ENCODE results near the gene PPFIBP2.

PPFIBP2 gene

DNA sequence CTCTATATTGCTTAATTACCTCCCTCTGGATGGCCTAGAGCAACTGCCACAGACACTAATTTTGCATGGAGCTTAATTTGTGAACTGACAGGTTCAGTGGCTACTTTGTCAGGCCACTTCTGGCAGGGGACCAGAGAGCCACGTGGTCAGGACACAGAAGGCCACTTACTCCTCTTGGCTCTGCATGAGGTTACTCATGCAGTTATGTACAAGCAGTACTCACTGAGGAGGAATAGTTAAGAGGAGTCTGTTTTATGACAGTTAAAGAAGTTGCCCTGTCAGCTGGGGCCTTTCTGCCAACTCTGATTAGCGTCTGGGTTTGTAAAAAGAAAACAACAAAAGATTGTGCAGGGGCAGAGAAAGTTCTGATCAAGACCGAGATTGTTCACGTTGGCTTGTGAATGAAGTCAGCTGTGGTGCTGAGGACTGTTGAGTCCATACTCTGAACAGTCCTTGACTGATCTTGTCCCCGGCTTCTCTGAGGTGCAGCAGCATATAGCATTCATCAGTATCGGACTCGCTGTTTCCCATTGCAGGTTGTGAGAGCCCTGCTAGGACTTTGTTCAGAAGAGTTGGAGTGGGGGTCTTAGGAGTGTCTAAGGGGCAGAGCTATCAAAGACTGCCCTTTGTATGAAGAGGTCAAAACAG is 41.4 kb downstream of the PPFIBP2 start:
- no peak for DNase-seq

DNA sequence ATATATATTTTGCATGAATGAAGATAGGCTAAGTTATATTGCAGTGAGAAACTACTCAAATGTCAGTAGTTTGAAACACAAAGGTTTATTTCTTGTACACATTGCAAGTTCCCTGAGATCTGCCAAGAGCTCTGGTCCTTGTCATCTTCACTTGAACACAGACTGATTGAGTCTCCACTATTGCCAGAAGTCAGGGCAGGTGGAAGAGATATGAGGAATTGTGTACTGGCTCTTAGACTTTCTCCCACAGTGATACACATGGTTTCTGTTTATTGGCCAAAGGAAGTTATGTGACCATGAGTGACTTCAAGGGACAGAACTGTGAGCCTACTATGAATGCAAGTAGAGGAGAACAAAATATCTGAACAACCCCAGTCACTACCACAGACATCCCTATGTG is 44.2 kb downstream of the PPFIBP2 start:
- DNase-seq = no peak

DNA sequence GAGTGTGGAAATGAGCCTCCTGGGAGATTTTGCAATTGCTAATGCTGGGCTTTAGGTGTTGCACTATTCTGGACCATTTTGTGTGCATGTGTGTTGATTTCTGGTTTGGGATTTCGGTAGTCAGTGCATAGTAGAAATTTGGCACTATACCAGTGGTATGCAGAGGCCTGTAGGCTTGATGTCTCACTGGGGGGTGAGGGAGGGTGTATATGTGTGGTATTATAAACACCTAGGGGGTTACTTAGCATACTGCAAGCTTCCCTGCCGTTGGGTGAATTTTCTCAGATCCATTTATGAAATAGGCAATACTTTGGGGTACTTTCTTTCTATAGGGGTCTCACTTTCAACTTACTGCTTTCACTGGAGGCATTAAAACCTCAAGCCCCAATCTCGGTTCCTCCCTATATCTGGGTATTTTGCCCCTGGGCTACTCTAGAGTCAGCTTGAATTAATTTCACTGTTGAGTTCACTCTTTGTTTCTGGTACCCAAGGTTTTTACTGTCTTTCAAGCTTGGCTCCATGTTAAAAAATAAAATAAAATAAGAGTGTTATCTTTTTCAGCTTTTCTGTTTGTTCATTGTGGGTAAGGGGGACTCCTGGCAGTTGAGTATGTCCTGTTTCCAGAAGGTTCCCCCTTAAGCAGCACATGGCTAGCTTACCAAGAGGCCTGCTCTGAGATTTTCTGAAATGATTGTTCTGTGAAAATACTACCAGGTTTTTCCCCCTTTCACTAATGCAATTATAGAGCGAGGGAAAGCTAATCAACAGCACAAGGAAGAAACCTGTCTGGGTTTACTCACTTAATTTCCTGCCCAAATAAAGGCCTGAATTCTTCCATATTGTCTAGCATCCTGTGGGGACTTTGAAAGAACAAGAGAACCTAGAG is 45.8 kb downstream of the PPFIBP2 start:
- no peak for DNase-seq

GRCh38 chr11:7561562-7561961 is 47.8 kb downstream of the PPFIBP2 start:
- no peak for DNase-seq

DNA sequence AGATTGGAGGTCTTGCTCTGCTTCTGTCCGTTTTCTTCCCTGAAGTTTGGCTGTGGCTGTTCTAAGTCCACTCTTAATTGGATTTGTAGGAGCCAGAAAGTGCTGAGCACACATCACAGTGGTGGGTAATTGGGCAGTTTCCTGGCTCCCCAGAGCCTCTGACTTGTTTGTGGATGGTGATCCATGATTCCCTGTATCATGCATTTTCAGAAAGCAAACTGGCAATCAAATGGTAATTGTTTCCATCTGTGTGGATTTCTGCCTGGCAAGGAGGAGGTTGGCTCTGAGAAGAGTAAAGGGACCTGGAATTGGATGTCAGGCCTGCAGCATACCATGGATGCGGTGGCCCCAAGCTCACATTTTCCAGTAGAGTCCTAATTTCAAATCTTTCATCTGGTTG is 49.5 kb downstream of the PPFIBP2 start:
- no peak for DNase-seq

DNA sequence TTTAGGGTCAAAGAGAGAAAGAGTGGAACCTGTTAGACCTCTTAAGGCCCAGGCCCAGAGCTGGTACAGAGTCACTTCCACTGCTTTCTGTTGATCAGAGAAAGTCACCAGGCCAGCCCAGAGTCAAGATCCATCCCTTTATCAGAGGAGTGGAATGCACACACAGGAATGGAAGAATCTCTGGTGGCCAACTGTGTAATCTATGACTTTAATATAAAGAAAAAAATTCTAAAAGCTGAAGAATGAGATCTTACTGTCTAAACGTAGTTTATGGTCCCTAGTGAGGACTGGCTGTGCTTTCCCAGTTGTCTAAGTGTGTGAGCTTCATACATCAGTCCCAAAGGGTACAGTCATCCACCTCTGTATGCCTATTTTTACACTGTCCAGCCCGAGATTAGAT is 51.0 kb downstream of the PPFIBP2 start:
- DNase-seq = no peak

- DNase-seq = no peak
Observed at GRCh38 chr11:7567311-7567710, 53.5 kb downstream of the PPFIBP2 start.

DNA sequence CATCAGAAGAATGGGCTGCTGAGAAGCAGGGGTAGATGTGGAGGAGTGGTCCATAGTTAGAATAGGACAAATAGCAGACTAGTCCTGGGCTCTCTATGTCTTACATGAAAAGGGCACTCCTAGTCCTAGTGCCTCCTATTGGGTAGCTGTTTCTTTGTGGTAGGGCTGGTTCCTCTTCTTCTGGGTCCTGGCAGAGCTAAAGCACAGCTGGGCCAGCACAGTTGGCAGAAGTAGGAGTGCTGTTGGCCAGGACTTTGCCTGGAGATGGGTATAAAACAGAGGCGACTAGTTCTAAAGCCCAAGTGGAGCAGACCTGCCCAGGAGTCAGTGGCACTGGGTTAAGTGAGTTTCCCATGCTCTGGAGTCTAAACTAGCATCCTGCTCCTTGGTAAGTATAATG is 55.2 kb downstream of the PPFIBP2 start:
- no peak for DNase-seq

GRCh38 chr11:7570241-7570640 is 56.4 kb downstream of the PPFIBP2 start:
- DNase-seq = no peak

DNA sequence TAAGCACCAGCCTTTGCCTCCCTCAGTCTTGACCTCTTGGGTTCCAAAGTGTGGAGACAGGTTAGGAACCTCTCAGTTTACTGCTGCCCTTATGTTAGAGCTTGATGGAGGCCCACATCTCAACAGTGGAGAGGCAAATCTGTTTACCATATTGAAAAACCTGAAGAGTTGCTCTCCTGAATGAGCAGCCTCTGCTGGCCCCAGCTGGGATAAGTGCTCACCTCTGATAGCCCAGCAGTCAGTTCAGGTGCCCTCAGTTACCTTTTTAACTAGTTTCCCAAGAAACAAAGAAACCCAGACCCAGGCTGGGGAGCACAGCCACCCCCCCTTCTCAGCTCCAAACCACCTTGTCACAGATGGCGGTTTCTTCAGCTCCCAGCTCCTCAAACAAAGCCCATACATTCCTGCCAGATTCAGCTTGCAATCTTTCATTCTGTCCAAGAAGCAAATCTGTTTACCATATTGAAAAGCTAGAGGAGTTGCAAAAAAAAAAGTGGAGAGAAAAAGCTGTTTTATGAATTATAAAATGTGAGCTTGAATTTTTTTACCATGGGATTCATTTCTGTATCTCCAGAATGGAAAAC is 57.2 kb downstream of the PPFIBP2 start:
- no peak for DNase-seq

DNA sequence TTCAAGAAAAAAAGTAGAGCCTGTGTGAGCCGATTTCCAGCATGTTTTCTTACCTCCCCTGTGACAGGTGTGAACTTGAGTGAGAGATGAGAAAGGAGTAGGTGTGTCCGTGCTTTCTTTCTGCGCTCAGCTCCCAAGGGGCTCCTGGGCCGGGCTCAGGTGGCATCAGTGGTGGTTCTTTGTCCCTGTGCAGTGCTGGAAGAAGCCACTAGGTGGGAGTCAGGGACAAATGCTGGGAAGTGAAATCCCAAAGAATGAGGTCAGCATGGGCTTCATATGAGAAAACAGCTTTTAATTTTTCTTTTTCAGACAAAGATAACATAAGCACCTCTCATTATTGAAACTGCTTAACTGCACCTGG is 57.8 kb downstream of the PPFIBP2 start:
- no peak for DNase-seq

- no peak for DNase-seq
Observed at GRCh38 chr11:7572001-7572712, 58.4 kb downstream of the PPFIBP2 start.

- DNase-seq = no peak
Observed at GRCh38 chr11:7573193-7573557, 59.4 kb downstream of the PPFIBP2 start.

DNA sequence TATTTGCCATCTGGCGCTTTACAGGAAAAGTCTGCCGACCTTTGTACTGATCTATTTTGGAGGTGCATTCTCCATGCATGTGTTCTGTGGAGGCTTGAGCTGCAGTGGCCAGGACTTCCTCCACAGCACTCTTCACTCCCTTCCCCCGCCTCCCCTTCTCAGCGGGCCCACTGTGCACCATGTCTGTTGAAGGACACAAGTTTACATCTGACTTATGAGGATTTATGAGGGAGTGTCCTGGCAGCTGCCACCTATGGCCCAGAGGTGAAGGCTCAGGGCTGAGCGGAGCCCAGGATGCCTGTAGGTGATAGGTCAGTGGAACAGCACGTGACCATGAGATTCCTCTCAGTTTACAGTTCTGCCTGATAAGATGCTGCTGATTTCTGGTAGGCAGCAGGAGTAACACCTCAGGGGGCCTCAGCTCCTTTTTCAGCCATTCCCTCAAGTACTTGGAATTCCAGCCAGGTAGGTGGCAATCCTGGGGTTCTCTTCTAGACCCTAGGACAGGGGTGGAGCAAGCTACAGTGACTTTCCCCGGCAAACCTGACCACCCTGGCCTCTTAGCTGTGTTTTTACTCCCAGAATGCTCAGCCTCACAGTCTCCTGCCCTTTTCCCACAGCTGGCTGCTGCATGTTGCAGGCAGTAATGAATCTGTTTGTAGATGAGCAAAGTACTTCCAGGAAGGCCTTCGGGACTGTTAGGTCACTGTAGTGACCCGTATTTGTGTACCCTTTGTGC is 59.9 kb downstream of the PPFIBP2 start:
- no peak for DNase-seq

- no peak for DNase-seq
Observed at GRCh38 chr11:7574491-7575130, 60.8 kb downstream of the PPFIBP2 start.

GRCh38 chr11:7575841-7576725 is 62.3 kb downstream of the PPFIBP2 start:
- peak in 2 of 6 experiments; percentile 3 to 25 for DNase-seq

- no peak for DNase-seq
Observed at GRCh38 chr11:7576726-7577290, 63.0 kb downstream of the PPFIBP2 start.

DNA sequence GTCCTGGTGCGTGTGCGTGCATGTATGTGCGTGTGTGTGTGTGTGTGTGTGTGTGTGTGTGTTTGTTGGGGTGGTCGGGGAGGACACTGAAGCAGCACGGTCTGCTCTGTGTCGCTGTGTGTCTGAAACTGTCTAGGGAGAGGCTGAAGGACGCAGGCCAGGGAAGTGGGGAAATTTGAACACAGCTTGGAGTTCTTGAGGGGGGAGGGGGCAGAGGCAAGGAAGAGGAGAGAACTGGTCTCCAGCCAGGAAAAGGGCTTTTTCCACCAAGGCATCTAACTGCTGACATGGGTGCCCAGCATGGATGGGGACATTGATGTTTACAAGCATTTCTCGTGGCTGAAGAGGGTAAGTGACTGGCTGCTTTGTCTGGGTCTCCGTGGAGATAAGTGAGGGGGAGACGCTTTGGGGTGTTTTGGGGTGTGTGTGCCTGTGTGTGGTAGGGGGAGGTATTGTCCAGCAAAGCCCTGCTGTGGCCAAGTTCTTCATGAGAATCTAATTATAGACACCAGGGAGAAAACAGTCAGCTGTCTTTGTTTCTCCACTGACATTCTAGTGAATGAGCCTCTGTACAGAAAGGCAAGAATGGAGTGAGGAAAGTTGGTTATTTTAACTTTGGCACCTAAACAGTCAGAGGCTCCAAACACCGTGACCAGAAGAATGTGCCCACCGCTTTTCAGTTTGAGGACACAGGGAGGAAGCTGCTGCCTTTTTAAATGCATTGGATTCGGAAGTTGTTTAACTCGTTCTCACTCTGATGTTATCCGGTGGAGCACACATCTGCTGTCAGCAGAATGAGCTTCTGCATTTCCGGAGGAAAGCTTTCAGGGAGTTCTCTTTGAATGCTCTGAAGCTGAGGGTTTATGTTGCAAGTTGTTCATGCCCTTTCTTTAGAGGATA is 63.7 kb downstream of the PPFIBP2 start:
- peak in 2 of 6 experiments; percentile 21 to 22 for DNase-seq

- DNase-seq = no peak
Observed at GRCh38 chr11:7578276-7578955, 64.6 kb downstream of the PPFIBP2 start.

Measured in stimulated activated naive CD4-positive, alpha-beta T cell (primary cell).